Measurements from ENCODE around the gene KCP.
"Not testable (repeated sequence)": the region's sequence is repeated elsewhere in the genome, so short reads cannot be mapped to it uniquely, and the experiment has no call there.

KCP gene

GRCh38 chr7:128924707-128925588 is 14.4 kb upstream of the KCP start:
- in situ Hi-C loops (cut with MboI; ENCODE audit: low pct_unique_long_range_greater_than_20kb, low sequenced_read_pairs), result no loop called here

DNA sequence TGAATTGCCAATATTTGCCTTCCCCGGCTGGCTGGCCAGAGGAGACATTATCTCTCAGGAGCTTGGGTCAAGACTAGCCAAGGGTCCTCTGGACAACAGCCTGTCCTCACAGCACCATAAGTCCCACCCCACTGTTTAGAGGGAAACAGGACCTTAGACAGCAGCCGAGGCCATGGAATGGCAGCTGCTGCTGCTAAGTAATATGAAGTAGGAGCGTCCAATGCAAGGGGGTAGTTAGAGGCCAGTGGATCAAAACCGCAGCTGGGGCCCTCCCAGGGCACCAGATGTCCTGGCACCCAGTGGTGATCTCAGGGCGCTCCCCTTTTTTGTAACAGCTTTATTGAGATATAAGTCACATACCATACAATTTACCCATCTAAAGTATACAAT is 12.9 kb upstream of the KCP start:
- no peak for DNase-seq
- in situ Hi-C loops (cut with MboI; ENCODE audit: low pct_unique_long_range_greater_than_20kb, low sequenced_read_pairs), result no loop called here

More at GRCh38 chr7:128924707-128925588, 14.4 kb upstream of the KCP start:
- DNase-seq, result no peak

GRCh38 chr7:128922496-128923410 is 12.2 kb upstream of the KCP start:
- in situ Hi-C loops (cut with MboI; ENCODE audit: low pct_unique_long_range_greater_than_20kb, low sequenced_read_pairs), result no loop called here
- DNase-seq, result no peak

DNA sequence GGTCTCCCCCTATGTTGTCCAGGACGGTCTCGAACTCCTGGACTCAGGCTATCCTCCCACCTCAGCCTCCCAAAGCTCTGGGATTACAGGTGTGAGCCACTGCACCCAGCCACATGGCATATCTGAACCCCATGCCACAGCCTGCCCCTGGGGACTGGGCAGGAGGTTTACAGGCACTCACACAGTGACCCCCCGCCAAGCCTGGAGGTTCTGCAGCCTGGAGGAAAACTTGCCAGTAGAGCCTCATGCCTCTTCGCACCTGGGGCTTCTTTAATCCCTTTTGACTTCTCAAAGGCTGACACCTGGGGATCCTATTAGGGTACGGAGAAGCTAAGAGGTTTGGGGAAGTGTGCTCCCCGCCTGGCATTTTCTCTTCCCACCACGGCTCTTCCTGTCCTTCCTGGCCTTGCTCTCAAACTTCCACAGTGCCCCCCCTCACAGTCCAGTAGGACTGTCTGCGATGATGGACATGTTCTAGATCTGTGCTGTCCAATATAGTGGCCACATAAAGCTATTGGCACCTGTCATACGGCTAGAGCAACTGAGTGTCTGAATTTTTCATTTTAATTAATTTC is 11.4 kb upstream of the KCP start:
- no peak for DNase-seq
- in situ Hi-C loops (cut with MboI; ENCODE audit: low pct_unique_long_range_greater_than_20kb, low sequenced_read_pairs), result no loop called here

DNA sequence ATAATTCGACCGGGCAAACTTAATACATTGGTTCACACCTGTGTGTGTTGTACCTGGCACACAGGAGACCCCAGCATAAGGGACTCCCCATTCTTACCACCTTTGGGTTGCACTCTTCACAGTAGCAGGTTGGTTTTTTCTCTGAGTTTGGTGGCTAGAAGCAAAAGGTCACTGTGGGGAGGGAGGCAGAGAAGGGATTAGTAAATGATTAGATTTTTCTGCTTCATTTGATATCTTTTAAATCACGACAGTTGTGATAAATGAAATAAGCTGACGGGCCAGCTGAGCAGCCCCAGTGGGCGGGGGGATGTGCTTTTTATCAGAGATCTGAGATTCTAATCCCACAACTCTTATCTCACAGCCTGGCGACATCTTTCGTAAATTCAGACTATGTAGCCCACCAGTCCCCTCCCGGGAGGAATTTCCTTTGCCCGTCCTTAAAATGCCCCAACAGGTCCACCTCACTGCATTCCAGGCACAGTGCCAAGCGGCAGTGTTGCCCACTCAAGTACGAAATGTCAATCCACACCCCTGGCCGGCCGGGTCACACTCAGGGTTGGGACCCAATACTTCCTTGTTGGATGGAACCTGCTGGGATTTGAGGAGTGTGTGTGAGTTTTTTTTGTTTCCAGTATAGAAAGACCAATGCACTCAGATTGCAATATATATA is 10.5 kb upstream of the KCP start:
- in situ Hi-C loops (cut with MboI; ENCODE audit: low pct_unique_long_range_greater_than_20kb, low sequenced_read_pairs), result no loop called here
- no peak for DNase-seq

DNA sequence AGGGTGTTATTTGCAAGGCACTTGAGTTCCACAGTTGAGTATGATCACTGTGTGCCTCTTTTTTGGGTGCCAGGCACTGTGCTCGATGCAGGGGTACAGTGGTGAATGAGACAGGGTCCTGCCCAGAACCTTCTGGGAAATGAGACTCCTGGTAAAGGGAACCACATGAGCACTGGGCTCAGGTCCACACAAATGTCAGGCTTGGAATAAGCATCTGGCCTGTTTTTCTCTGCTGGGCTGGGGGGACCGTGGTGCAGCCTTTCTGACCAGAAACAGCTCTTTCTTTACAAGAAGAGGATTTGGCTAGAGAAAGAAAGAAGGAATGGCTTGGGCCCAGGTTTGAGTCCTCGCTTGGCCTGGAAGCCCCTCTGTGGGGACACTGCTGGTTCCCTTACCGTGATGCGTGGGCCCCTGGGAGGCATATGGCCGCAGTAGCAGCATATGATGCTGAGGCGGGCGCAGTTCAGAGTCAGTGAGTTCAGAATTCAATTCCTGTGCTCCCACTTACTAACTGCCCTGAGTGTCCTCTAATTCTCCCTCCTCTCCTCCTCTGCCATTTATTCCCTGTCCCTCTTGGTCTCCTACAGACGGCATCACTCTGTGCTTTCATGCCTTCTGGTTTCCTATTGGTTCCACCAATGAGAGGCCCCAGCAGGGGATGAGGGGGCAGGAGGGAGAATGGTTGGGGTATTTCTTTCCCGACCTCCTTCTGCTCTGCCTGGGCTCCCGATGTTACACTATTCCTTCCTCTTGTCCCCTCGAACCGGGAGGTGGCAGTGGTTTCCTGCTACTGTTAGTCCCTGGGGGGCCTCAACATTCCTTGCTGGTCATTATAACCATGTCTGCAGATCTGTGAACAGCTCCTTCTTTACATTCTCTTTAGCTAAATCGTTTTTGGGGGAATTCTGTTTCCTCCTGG is 9.6 kb upstream of the KCP start:
- DNase-seq, result peak; percentile 23
- in situ Hi-C loops (cut with MboI; ENCODE audit: low pct_unique_long_range_greater_than_20kb, low sequenced_read_pairs), result no loop called here

GRCh38 chr7:128919241-128919640 is 8.7 kb upstream of the KCP start:
- DNase-seq, result no peak
- in situ Hi-C loops (cut with MboI; ENCODE audit: low pct_unique_long_range_greater_than_20kb, low sequenced_read_pairs), result no loop called here

- DNase-seq, result no peak
- in situ Hi-C loops (cut with MboI; ENCODE audit: low pct_unique_long_range_greater_than_20kb, low sequenced_read_pairs), result no loop called here
Measured at GRCh38 chr7:128918016-128918665, 7.6 kb upstream of the KCP start.

- in situ Hi-C loops (cut with MboI; ENCODE audit: low pct_unique_long_range_greater_than_20kb, low sequenced_read_pairs), result no loop called here
- DNase-seq, result no peak
Measured at GRCh38 chr7:128917122-128917521, 6.6 kb upstream of the KCP start.

GRCh38 chr7:128916643-128916915 is 6.1 kb upstream of the KCP start:
- in situ Hi-C loops (cut with MboI; ENCODE audit: low pct_unique_long_range_greater_than_20kb, low sequenced_read_pairs), result no loop called here
- DNase-seq, result no peak

DNA sequence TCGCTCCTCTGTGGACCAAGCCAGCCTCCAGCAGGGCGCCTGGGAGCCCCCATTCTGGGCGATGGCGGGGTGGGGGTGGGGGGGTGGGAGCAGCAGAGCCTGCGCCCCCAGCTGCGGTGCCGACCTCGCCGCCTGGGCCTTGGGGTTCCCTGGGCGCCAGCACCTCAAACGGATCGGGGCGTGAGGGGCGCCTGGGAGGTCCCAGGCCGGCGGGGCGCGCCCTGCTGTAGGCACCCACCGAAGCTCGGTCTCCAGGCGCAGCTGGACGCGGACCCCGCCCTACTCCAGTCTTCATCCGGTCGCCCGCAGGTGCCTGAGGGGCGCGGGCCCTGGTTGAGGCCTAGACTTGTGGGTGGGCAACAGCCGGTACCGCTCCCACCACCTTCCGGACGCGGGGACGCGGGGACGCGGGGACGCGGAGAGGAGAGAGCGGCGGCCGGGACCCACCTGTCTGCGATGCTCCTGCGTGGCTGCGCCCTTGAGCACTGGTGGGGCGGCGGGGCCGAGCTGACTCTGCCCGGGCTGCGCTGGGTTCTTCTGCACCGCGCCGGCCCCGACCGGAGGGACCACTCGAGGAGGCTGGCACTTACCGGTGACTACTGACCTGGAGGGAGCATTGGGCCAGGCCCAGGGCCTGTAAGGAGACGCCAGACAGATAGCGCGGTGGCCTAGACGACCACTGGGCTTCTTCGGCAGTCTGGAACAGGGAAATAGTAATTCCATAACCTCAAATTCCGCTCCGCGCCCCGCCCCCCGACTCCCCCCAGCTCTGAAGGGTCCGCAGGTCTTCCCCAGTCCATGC is 5.5 kb upstream of the KCP start:
- DNase-seq, result no peak
- in situ Hi-C loops (cut with MboI; ENCODE audit: low pct_unique_long_range_greater_than_20kb, low sequenced_read_pairs), result no loop called here

DNA sequence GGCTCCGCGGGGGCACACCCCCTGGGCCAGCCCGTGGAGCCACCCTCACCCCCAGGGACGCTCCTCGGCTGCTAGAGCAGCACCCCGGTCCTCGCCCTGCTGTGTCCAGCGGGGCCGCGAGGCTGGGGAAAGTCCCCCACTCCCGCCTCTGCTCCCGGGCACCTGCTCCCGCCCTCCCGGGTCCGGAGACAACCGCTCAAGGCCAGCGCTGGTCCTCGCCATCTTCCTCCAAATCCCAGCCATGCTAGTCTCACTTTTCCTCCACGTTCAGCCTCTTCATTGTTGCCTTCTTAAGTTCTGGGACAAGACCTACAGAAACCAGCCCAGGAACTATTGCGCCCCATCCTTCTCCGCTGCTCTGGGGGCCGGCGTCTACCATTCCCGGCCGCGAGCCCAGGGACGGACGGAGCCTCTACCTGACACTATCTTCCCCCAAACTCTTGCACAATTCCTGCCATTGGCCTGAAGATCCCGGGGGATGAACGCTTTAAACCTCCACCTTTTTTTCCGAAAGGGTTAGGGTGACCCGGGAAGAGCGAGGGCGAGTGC is 4.8 kb upstream of the KCP start:
- DNase-seq, result no peak
- in situ Hi-C loops (cut with MboI; ENCODE audit: low pct_unique_long_range_greater_than_20kb, low sequenced_read_pairs), result no loop called here

- in situ Hi-C loops (cut with MboI; ENCODE audit: low pct_unique_long_range_greater_than_20kb, low sequenced_read_pairs), result no loop called here
- DNase-seq, result no peak
Measured at GRCh38 chr7:128914566-128915151, 4.2 kb upstream of the KCP start.

DNA sequence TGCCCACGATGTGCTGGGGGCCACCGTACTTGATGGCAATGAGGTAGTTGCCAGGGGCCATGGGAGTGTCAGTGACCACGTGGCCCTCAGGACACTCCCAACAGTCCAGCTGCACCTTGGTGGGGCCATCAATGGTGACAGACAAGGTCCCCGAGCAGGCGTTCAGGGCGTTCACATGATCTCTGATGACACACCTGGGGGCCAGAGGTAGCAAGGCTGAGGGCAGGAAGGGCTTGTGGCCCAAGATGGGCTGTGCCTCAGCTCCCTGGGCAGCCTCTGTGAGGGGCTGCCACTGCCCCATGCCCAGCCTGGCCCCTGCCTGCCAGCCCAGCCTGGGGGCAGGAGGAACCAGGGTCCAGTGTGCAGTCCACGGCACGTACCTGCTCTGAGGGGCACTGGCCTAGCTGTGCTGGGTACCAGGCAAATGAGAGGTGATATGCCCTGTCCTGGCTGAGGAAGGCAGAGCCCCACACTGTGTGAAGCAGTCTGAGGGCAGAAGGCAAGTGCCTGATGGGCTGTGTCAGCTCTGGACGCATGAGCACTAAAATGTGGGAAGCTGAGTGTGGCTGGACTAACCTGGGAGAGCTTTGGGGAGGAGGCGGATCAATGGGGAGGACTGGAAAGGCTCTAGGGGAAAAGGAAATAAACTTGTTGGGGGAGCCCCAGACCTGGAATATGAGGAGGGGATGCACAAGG is 3.5 kb upstream of the KCP start:
- in situ Hi-C loops (cut with MboI; ENCODE audit: low pct_unique_long_range_greater_than_20kb, low sequenced_read_pairs), result no loop called here

DNA sequence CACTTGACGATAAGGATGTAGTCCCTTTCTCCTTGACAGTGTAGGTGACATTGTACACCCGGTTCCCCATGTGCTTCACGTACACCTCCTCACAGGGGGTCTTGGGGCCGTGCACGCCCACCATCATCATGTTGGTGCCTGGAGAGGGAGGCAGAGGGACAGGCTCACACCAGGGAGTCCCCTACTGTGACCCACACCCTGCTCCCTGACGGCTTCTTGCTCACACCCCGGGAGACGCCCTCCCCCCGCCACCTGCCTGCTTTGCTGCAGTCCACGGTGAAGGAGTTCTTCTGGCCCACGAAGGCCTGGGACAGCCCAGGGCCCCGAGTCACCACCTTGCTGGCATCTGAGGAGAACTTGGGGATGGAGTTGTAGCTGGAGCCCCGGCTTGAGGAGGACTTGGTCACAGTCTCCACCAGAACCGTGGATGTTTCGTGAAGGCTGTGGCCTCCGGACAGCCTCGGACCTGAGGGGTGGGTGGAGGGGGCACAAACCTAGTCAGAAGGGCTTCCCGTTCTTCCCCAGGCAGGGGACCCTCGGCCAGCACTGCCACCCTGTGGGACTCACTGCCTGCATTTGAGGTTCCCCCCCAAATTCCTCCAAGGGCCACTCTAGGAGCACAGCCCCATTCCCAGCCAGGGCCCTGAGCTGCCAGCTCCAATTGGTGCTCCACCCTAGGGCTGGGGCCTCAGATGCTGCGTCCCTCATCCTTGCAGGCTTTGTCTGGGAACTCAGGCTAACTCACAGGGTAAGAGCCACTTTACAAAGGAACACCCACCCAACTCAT is 2.4 kb upstream of the KCP start:
- in situ Hi-C loops (cut with MboI; ENCODE audit: low pct_unique_long_range_greater_than_20kb, low sequenced_read_pairs); DNase-seq: not testable (repeated sequence)

More for the DNA sequence above, 3.5 kb upstream of the KCP start:
- no peak for DNase-seq
